SK-N-SH treated with all-trans-retinoic acid at 6 μM for 48 hours (cell line): ENCODE data around the gene CLPSL2.

ENCODE experiments used
- ATAC-seq: fragments of 200-7000 bp; cut with Tn5 transposase; 3 replicates; pipeline ENCODE4 v1.9.1; 2020; ENCODE audit warnings: mild to moderate bottlenecking, moderate library complexity
- ARNTL ChIP-seq: fragments of 450-650 bp; formaldehyde crosslinking; IDR thresholded peaks from 2 replicates; pipeline ENCODE4 v1.5.0; 2020; ENCODE audit warnings: low read depth, mild to moderate bottlenecking, moderate library complexity, borderline replicate concordance
- BACH2 ChIP-seq: fragments of 250-450 bp; sonication (Bioruptor Pico); IDR thresholded peaks from 2 replicates; pipeline ENCODE4 v1.9.0; 2021; ENCODE audit warnings: mild to moderate bottlenecking, borderline replicate concordance
- CSDC2 ChIP-seq: fragments of 250-450 bp; sonication (Bioruptor Pico); IDR thresholded peaks from 2 replicates; pipeline ENCODE4 v1.5.0; 2020; ENCODE audit warnings: mild to moderate bottlenecking, moderate library complexity
- ESRRG ChIP-seq: fragments of 250-450 bp; sonication (Bioruptor Pico); IDR thresholded peaks from 2 replicates; pipeline ENCODE4 v1.6.1; 2021; ENCODE audit warnings: mild to moderate bottlenecking
- GLIS3 ChIP-seq: fragments of 250-450 bp; sonication (Bioruptor Pico); IDR thresholded peaks from 2 replicates; pipeline ENCODE4 v1.5.0; 2020; ENCODE audit warnings: mild to moderate bottlenecking, moderate library complexity
- ISL1 ChIP-seq: fragments of 250-450 bp; sonication (Bioruptor Pico); IDR thresholded peaks from 2 replicates; pipeline ENCODE4 v2.1.2; 2022; ENCODE audit warnings: mild to moderate bottlenecking, moderate library complexity
- OSR1 ChIP-seq: fragments of 250-450 bp; sonication (Bioruptor Pico); IDR thresholded peaks from 2 replicates; pipeline ENCODE4 v1.8.0; 2022; ENCODE audit warnings: moderate library complexity, mild to moderate bottlenecking, inconsistent platforms
- PPARA ChIP-seq: fragments of 250-450 bp; sonication (Bioruptor Pico); IDR thresholded peaks from 2 replicates; pipeline ENCODE4 v1.5.0; 2020; ENCODE audit warnings: mild to moderate bottlenecking, borderline replicate concordance
- RARB ChIP-seq: fragments of 250-450 bp; sonication (Bioruptor Pico); IDR thresholded peaks from 2 replicates; pipeline ENCODE4 v1.8.0; 2021; ENCODE audit warnings: mild to moderate bottlenecking, moderate library complexity
- SNAI2 ChIP-seq: fragments of 250-450 bp; sonication (Bioruptor Pico); IDR thresholded peaks from 2 replicates; pipeline ENCODE4 v1.5.0; 2020; ENCODE audit warnings: mild to moderate bottlenecking, moderate library complexity
- TCF4 ChIP-seq: fragments of 250-450 bp; sonication (Bioruptor Pico); IDR thresholded peaks from 2 replicates; pipeline ENCODE4 v1.8.0; 2021; ENCODE audit warnings: mild to moderate bottlenecking, moderate library complexity, borderline replicate concordance
- TOX ChIP-seq: fragments of 250-450 bp; sonication (Bioruptor Pico); IDR thresholded peaks from 2 replicates; pipeline ENCODE4 v1.8.0; 2021; ENCODE audit warnings: mild to moderate bottlenecking, moderate library complexity, borderline replicate concordance
- ZC3H10 ChIP-seq: fragments of 250-450 bp; sonication (Bioruptor Pico); IDR thresholded peaks from 2 replicates; pipeline ENCODE4 v1.5.1; 2021; ENCODE audit warnings: mild to moderate bottlenecking, moderate library complexity
- ZFP3 ChIP-seq: fragments of 250-450 bp; sonication (Bioruptor Pico); IDR thresholded peaks from 2 replicates; pipeline ENCODE4 v1.5.0; 2020; ENCODE audit warnings: mild to moderate bottlenecking, moderate library complexity
- ZFP30 ChIP-seq: fragments of 450-650 bp; formaldehyde crosslinking; IDR thresholded peaks from 2 replicates; pipeline ENCODE4 v1.5.0; 2022; ENCODE audit warnings: mild to moderate bottlenecking, moderate library complexity
- ZNF565 ChIP-seq: fragments of 450-650 bp; formaldehyde crosslinking; conservative IDR thresholded peaks from 2 replicates; pipeline ENCODE4 v1.5.0; 2020; ENCODE audit warnings: low read depth, mild to moderate bottlenecking, moderate library complexity
- ZNF70 ChIP-seq: fragments of 450-650 bp; formaldehyde crosslinking; IDR thresholded peaks from 2 replicates; pipeline ENCODE4 v1.5.0; 2020; ENCODE audit warnings: mild to moderate bottlenecking, moderate library complexity
- ZNF8 ChIP-seq: fragments of 450-650 bp; formaldehyde crosslinking; IDR thresholded peaks from 2 replicates; pipeline ENCODE4 v1.5.0; 2020; ENCODE audit warnings: mild to moderate bottlenecking, moderate library complexity
- TF ChIP-seq, protein P1 (sequence below): fragments of 250-450 bp; sonication (Bioruptor Pico); IDR thresholded peaks from 2 replicates; pipeline ENCODE4 v1.5.0; 2020; ENCODE audit warnings: mild to moderate bottlenecking, moderate library complexity
- TF ChIP-seq, protein P2 (sequence below): fragments of 250-450 bp; sonication (Bioruptor Pico); IDR thresholded peaks from 2 replicates; pipeline ENCODE4 v1.8.0; 2020; ENCODE audit warnings: mild to moderate bottlenecking, moderate library complexity, borderline replicate concordance
- TF ChIP-seq, protein P3 (sequence below): fragments of 250-450 bp; sonication (Bioruptor Pico); IDR thresholded peaks from 2 replicates; pipeline ENCODE4 v1.5.1; 2021; ENCODE audit warnings: mild to moderate bottlenecking, moderate library complexity
- TF ChIP-seq, protein P4 (sequence below): fragments of 250-450 bp; sonication (Bioruptor Pico); IDR thresholded peaks from 2 replicates; pipeline ENCODE4 v1.8.0; 2021; ENCODE audit warnings: low read depth, mild to moderate bottlenecking, moderate library complexity, borderline replicate concordance

The CLPSL2 gene

GRCh38 chr6:35782424-35782823, 6.0 kb downstream of the CLPSL2 start:
- ATAC-seq, result no peak
- no peak for TF ChIP-seq ZC3H10
- TF ChIP-seq, protein P1, sequence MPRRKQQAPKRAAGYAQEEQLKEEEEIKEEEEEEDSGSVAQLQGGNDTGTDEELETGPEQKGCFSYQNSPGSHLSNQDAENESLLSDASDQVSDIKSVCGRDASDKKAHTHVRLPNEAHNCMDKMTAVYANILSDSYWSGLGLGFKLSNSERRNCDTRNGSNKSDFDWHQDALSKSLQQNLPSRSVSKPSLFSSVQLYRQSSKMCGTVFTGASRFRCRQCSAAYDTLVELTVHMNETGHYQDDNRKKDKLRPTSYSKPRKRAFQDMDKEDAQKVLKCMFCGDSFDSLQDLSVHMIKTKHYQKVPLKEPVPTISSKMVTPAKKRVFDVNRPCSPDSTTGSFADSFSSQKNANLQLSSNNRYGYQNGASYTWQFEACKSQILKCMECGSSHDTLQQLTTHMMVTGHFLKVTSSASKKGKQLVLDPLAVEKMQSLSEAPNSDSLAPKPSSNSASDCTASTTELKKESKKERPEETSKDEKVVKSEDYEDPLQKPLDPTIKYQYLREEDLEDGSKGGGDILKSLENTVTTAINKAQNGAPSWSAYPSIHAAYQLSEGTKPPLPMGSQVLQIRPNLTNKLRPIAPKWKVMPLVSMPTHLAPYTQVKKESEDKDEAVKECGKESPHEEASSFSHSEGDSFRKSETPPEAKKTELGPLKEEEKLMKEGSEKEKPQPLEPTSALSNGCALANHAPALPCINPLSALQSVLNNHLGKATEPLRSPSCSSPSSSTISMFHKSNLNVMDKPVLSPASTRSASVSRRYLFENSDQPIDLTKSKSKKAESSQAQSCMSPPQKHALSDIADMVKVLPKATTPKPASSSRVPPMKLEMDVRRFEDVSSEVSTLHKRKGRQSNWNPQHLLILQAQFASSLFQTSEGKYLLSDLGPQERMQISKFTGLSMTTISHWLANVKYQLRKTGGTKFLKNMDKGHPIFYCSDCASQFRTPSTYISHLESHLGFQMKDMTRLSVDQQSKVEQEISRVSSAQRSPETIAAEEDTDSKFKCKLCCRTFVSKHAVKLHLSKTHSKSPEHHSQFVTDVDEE (CRISPR knock-in tag), result no peak
- no peak for TF ChIP-seq ESRRG (CRISPR knock-in tag)
- no peak for TF ChIP-seq TOX (CRISPR knock-in tag)
- TF ChIP-seq SNAI2 (CRISPR knock-in tag), result no peak
- TF ChIP-seq OSR1 (CRISPR knock-in tag), result no peak
- TF ChIP-seq RARB (CRISPR knock-in tag), result no peak
- no peak for TF ChIP-seq ARNTL (CRISPR knock-in tag)
- no peak for TF ChIP-seq ZNF70 (CRISPR knock-in tag)
- no peak for TF ChIP-seq PPARA (CRISPR knock-in tag)
- no peak for TF ChIP-seq ZNF565 (CRISPR knock-in tag)
- TF ChIP-seq, protein P2, sequence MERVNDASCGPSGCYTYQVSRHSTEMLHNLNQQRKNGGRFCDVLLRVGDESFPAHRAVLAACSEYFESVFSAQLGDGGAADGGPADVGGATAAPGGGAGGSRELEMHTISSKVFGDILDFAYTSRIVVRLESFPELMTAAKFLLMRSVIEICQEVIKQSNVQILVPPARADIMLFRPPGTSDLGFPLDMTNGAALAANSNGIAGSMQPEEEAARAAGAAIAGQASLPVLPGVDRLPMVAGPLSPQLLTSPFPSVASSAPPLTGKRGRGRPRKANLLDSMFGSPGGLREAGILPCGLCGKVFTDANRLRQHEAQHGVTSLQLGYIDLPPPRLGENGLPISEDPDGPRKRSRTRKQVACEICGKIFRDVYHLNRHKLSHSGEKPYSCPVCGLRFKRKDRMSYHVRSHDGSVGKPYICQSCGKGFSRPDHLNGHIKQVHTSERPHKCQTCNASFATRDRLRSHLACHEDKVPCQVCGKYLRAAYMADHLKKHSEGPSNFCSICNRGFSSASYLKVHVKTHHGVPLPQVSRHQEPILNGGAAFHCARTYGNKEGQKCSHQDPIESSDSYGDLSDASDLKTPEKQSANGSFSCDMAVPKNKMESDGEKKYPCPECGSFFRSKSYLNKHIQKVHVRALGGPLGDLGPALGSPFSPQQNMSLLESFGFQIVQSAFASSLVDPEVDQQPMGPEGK, result no peak
- TF ChIP-seq, protein P3, sequence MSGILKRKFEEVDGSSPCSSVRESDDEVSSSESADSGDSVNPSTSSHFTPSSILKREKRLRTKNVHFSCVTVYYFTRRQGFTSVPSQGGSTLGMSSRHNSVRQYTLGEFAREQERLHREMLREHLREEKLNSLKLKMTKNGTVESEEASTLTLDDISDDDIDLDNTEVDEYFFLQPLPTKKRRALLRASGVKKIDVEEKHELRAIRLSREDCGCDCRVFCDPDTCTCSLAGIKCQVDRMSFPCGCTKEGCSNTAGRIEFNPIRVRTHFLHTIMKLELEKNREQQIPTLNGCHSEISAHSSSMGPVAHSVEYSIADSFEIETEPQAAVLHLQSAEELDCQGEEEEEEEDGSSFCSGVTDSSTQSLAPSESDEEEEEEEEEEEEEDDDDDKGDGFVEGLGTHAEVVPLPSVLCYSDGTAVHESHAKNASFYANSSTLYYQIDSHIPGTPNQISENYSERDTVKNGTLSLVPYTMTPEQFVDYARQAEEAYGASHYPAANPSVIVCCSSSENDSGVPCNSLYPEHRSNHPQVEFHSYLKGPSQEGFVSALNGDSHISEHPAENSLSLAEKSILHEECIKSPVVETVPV, result no peak
- no peak for TF ChIP-seq ZFP3 (CRISPR knock-in tag)
- TF ChIP-seq ZFP30, result no peak
- TF ChIP-seq ZNF8 (CRISPR knock-in tag), result no peak
- TF ChIP-seq CSDC2 (CRISPR knock-in tag), result no peak
- TF ChIP-seq TCF4 (CRISPR knock-in tag), result no peak
- TF ChIP-seq ISL1 (CRISPR knock-in tag), result no peak
- TF ChIP-seq, all 23 proteins: peak for 0

- ATAC-seq, result no peak
- TF ChIP-seq PPARA (CRISPR knock-in tag) (no peak), SNAI2 (CRISPR knock-in tag) (no peak), RARB (CRISPR knock-in tag) (no peak), CSDC2 (CRISPR knock-in tag) (no peak), ARNTL (CRISPR knock-in tag) (no peak), ZFP3 (CRISPR knock-in tag) (no peak), TCF4 (CRISPR knock-in tag) (no peak), ISL1 (CRISPR knock-in tag) (no peak), OSR1 (CRISPR knock-in tag) (no peak), BACH2 (CRISPR knock-in tag) (no peak), ESRRG (CRISPR knock-in tag) (no peak), TOX (CRISPR knock-in tag) (no peak)
- TF ChIP-seq, protein P2, result no peak
Observed at GRCh38 chr6:35784200-35784599, 7.8 kb downstream of the CLPSL2 start.

DNA sequence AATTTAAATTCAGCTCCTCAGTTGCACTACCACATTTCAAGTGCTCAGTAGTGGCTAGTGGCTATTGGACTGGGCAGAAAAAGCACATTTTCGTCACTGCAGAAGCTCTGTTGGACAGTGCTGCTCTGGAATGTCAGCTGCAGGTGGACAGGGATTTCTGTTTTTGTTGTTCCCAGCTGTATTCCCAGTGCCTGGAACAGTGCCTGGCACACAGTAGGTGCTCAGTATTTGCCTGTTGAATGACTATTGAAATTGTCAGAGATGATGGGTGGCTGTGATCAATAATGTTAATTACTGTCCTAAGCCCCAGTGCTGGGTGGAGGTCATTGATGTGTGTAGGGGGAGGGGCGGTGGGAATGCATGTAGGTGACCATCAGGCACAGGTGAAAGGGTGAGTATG, 9.9 kb downstream of the CLPSL2 start:
- ATAC-seq, result no peak

More for the DNA sequence above, 9.9 kb downstream of the CLPSL2 start:
- no peak for TF ChIP-seq ZNF70 (CRISPR knock-in tag)
- TF ChIP-seq ARNTL (CRISPR knock-in tag), result no peak
- no peak for TF ChIP-seq TCF4 (CRISPR knock-in tag)
- TF ChIP-seq ISL1 (CRISPR knock-in tag), result no peak
- TF ChIP-seq, protein P4, sequence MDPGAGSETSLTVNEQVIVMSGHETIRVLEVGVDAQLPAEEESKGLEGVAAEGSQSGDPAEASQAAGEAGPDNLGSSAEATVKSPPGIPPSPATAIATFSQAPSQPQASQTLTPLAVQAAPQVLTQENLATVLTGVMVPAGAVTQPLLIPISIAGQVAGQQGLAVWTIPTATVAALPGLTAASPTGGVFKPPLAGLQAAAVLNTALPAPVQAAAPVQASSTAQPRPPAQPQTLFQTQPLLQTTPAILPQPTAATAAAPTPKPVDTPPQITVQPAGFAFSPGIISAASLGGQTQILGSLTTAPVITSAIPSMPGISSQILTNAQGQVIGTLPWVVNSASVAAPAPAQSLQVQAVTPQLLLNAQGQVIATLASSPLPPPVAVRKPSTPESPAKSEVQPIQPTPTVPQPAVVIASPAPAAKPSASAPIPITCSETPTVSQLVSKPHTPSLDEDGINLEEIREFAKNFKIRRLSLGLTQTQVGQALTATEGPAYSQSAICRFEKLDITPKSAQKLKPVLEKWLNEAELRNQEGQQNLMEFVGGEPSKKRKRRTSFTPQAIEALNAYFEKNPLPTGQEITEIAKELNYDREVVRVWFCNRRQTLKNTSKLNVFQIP (CRISPR knock-in tag), result no peak
- no peak for TF ChIP-seq OSR1 (CRISPR knock-in tag)
- no peak for TF ChIP-seq CSDC2 (CRISPR knock-in tag)
- TF ChIP-seq, protein P1 (CRISPR knock-in tag), result no peak
- no peak for TF ChIP-seq ZFP3 (CRISPR knock-in tag)
- no peak for TF ChIP-seq ESRRG (CRISPR knock-in tag)
- TF ChIP-seq ZC3H10, result no peak
- no peak for TF ChIP-seq GLIS3
- no peak for TF ChIP-seq SNAI2 (CRISPR knock-in tag)
- TF ChIP-seq BACH2 (CRISPR knock-in tag), result no peak
